LNCaP clone FGC (cell line): ENCODE measurements around the gene CCND1.
"Not testable (repeated sequence)": the region's sequence is repeated elsewhere in the genome, so short reads cannot be mapped to it uniquely, and the experiment has no call there.

ENCODE experiments used
- DNase-seq: peaks from one replicate; pipeline ENCODE4 v3.0.0-alpha.2; 2011; ENCODE audit warnings: low read depth
- H3K4me3 ChIP-seq: 2 replicates; pipeline ENCODE4 v1.5.1; 2011; ENCODE audit warnings: mild to moderate bottlenecking, low read depth, low read length, control low read depth
- CTCF ChIP-seq: IDR thresholded peaks from 2 replicates; pipeline ENCODE4 v1.5.1; 2012; ENCODE audit warnings: mild to moderate bottlenecking; ENCODE audit not compliant: control insufficient read depth, insufficient read depth; ENCODE audit errors: extremely low read depth

The CCND1 gene

GRCh38 chr11:69691463-69691862 lies 50.5 kb downstream of the CCND1 start:
- TF ChIP-seq CTCF = no peak
- H3K4me3 ChIP-seq = no peak overlapping the region
- no peak for DNase-seq

GRCh38 chr11:69692422-69692821 lies 51.5 kb downstream of the CCND1 start:
- no peak overlapping the region for H3K4me3 ChIP-seq
- TF ChIP-seq CTCF = no peak
- DNase-seq = no peak

GRCh38 chr11:69694781-69695180 lies 53.8 kb downstream of the CCND1 start:
- H3K4me3 ChIP-seq = no peak overlapping the region
- no peak for DNase-seq
- no peak for TF ChIP-seq CTCF

GRCh38 chr11:69695581-69695980 lies 54.6 kb downstream of the CCND1 start:
- TF ChIP-seq CTCF = no peak
- no peak for DNase-seq

GRCh38 chr11:69695995-69696394 lies 55.0 kb downstream of the CCND1 start:
- H3K4me3 ChIP-seq = not testable (repeated sequence)

More at GRCh38 chr11:69695581-69695980, 54.6 kb downstream of the CCND1 start:
- H3K4me3 ChIP-seq = no peak overlapping the region

GRCh38 chr11:69696749-69697468 lies 56.0 kb downstream of the CCND1 start:
- DNase-seq = no peak
- no peak for TF ChIP-seq CTCF
- no peak overlapping the region for H3K4me3 ChIP-seq

More at GRCh38 chr11:69695995-69696394, 55.0 kb downstream of the CCND1 start:
- not testable (repeated sequence) for DNase-seq

- DNase-seq = no peak
- TF ChIP-seq CTCF = no peak
- no peak overlapping the region for H3K4me3 ChIP-seq
These were observed 56.5 kb downstream of the CCND1 start for GRCh38 chr11:69697469-69697843.

GRCh38 chr11:69697861-69698260 lies 56.9 kb downstream of the CCND1 start:
- H3K4me3 ChIP-seq = no peak overlapping the region
- no peak for TF ChIP-seq CTCF
- DNase-seq = no peak
